Measurements from ENCODE around the gene MEF2C. TPM values are rescaled to one million over a fixed set of nuclear protein-coding genes. Genes with fewer than 3 reads are reported as not detected.
A peak's percentile ranks its signal among the peaks of the same experiment; 100 is the strongest.

The MEF2C gene
- polyA plus RNA-seq, 2 donors, result 1.6 to 1.7 TPM

DNA sequence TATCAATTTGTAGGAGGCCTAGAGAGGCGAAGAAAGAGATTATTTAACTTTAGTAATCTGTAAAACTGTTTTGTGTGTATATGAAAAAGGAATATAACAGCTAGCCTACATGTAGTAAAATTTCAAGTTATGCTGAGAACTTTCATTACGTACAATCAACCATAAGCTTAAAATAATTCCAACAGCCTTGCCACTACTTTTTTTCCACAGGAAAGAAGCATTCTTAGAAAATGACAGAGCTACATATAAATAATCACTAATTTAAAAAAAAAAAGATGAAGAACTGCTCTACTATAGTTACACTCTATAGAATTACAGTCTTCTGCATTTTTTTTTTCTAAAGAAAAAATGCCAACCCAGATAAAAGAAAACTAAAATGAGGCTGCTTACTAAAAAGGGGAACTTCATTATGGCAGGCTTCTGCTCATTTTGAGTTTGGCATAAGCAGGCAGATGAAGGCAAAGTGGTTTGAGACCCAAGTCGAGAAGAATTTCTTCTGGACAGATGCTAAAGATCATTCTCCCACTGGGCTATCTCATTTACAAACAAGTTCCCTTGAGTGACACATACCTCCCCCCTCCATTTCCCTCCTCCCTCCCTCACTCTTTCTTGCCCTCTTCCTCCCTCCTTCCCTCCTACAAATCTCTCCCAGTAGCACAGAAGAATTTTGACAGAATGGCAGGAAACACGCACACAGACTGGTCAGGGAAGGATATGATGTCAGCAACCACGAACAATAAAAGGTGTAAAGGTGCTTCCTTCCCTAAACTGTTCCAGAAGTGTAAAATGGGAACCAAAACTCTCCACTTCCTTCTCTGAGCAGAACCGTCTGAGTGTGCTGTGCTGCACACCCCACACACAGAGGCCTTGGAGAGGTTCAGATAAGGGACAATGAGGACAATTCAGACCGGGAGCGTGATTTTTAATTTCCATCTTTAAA, 56.1 kb downstream of the MEF2C start:
- 50% methylated on average over 8 of the region's 8 CpGs for WGBS, 2 donors
- H3K4me3 ChIP-seq (ENCODE audit: low read depth in 1 of 2, low read length in 2 of 2), result no peak overlapping the region
- H3K36me3 ChIP-seq (ENCODE audit: control insufficient read depth in 2 of 2, insufficient read depth in 2 of 2, low read length in 1 of 2), result no peaks in the 10 kb centered on the region

DNA sequence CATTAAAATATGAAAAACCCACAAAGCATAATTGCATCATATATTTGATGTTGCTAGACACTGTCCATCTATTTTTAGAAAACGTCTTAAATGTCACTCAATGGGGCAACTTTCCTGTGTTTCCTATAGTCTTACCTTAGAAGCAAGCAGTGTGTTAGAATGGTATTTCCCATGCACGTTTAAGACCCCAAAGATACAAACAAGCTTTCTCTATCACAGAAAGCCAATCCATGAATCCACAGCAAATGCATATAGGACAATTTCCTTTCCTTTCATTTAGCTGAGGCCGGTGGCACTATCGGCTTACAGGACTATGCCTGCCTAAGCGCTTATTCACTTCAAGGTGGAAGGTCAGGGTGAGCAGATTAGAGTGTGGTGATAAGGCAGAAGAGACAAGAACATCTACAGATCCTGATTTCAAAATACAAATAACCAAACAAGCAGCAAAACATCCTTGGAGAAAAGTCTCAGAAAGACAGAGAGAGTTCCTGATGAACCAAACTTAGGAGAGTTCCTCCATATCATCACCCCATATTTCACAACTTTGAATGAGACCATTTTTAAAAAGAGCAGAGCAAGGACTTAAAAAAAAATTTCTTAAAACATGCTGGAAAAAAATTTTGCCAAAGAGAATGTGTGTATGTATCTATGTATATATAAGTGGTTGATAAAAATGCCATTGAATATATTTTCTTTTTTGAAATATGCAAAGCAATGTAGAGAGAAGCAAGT, 57.2 kb downstream of the MEF2C start:
- no peaks in the 10 kb centered on the region for H3K36me3 ChIP-seq (ENCODE audit: control insufficient read depth in 2 of 2, insufficient read depth in 2 of 2, low read length in 1 of 2)
- 61 to 66% methylated on average over 5 of the region's 5 CpGs for WGBS, 2 donors
- no peaks in the 10 kb centered on the region for H3K27me3 ChIP-seq (ENCODE audit: control insufficient read depth in 1 of 2, insufficient read depth in 2 of 2, low read length in 2 of 2)
- H3K4me1 ChIP-seq (ENCODE audit: control insufficient read depth in 2 of 2, insufficient read depth in 2 of 2, low read length in 1 of 2), result no peaks in the 10 kb centered on the region
- H3K4me3 ChIP-seq (ENCODE audit: low read depth in 1 of 2, low read length in 2 of 2), result no peak overlapping the region
- H3K27ac ChIP-seq (ENCODE audit: low read depth in 2 of 2, low read length in 1 of 2), result peak overlapping the region in 1 of 2 donors; percentile 3
- no peaks in the 10 kb centered on the region for H3K9me3 ChIP-seq (ENCODE audit: control insufficient read depth in 2 of 2, insufficient read depth in 1 of 2, low read depth in 1 of 2, low read length in 1 of 2)

More for the DNA sequence above, 56.1 kb downstream of the MEF2C start:
- Histone ChIP-seq H3K27ac (ENCODE audit: low read depth in 2 of 2, low read length in 1 of 2) (peak overlapping the region in 1 of 2 donors; percentile 3), H3K27me3 (ENCODE audit: control insufficient read depth in 1 of 2, insufficient read depth in 2 of 2, low read length in 2 of 2) (no peaks in the 10 kb centered on the region), H3K4me1 (ENCODE audit: control insufficient read depth in 2 of 2, insufficient read depth in 2 of 2, low read length in 1 of 2) (no peaks in the 10 kb centered on the region), H3K9me3 (ENCODE audit: control insufficient read depth in 2 of 2, insufficient read depth in 1 of 2, low read depth in 1 of 2, low read length in 1 of 2) (no peaks in the 10 kb centered on the region)

DNA sequence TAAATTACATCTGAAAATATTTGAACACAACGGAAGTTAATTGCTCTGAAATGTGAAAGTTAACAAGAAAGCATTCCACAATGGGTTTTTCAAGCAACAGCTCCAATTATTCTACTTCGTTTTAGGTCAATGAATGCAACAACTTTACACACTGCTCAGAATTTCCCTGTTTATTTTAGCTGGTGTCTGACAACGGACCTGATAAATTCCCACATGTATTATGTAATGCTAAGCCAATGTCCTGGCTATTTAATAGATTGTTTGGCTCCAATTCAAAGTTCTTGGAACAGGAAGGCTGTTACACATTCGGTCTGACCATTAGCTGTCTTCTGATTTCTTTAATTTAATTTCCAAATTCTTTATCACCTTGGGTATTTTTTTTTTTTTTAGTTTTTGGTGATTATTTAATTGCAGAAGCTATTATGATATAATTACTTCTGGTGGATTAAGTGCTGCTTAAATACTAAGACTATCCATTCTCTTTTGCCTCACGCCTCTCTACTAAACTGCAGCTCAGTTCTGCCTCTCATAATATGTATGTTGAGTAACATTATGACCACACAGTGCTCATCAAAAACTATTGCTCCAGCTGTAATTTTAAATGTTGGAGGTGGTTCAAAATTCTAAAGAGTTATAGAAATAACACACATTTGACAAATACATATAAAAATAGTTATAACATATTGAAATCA, 57.9 kb downstream of the MEF2C start:
- H3K36me3 ChIP-seq (ENCODE audit: control insufficient read depth in 2 of 2, insufficient read depth in 2 of 2, low read length in 1 of 2), result no peaks in the 10 kb centered on the region
- no peak overlapping the region for H3K27ac ChIP-seq (ENCODE audit: low read depth in 2 of 2, low read length in 1 of 2)
- WGBS, 2 donors, result 20 to 21% methylated on average over 5 of the region's 5 CpGs
- no peaks in the 10 kb centered on the region for H3K27me3 ChIP-seq (ENCODE audit: control insufficient read depth in 1 of 2, insufficient read depth in 2 of 2, low read length in 2 of 2)
- H3K9me3 ChIP-seq (ENCODE audit: control insufficient read depth in 2 of 2, insufficient read depth in 1 of 2, low read depth in 1 of 2, low read length in 1 of 2), result no peaks in the 10 kb centered on the region
- no peaks in the 10 kb centered on the region for H3K4me1 ChIP-seq (ENCODE audit: control insufficient read depth in 2 of 2, insufficient read depth in 2 of 2, low read length in 1 of 2)
- no peak overlapping the region for H3K4me3 ChIP-seq (ENCODE audit: low read depth in 1 of 2, low read length in 2 of 2)

DNA sequence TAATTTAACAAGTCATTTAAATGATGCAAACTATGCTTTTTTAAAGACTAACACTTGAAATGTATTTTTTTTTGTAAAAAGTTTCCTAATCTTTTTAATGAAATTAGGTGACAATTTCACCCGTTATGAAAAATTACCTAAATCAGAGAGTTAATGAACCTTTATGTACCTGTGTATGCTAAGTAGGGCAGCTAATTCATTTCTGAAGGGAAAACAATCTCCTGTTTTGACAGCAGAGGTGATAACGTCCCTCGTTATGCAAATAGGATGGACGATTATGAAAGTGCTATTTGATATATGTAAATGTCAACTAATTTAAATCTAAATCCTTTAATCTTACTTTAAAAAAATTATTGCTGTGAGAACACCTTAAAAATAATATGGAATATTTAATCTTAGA, 58.8 kb downstream of the MEF2C start:
- H3K27ac ChIP-seq (ENCODE audit: low read depth in 2 of 2, low read length in 1 of 2), result no peak overlapping the region

DNA sequence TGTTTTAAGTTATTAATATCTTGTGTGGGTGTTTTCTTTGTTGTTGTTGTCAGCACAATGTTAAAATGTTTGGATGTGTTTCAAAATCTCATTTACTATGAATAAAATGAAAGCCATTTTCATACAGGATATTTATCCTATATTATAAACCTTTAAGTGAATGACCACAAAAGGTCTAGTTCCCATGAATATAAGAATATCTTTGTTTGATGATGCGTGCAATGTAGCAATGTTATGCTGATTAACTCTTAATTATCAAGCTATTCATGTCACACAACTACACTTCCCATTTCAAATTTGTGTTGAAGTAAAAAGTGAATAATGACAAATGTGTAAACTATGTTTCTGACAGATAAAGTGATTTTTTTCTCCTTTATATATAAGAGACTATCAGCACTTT, 59.8 kb downstream of the MEF2C start:
- no peaks in the 10 kb centered on the region for H3K4me1 ChIP-seq (ENCODE audit: control insufficient read depth in 2 of 2, insufficient read depth in 2 of 2, low read length in 1 of 2)
- H3K27me3 ChIP-seq (ENCODE audit: control insufficient read depth in 1 of 2, insufficient read depth in 2 of 2, low read length in 2 of 2), result no peaks in the 10 kb centered on the region
- no peak overlapping the region for H3K27ac ChIP-seq (ENCODE audit: low read depth in 2 of 2, low read length in 1 of 2)
- H3K36me3 ChIP-seq (ENCODE audit: control insufficient read depth in 2 of 2, insufficient read depth in 2 of 2, low read length in 1 of 2), result no peaks in the 10 kb centered on the region
- no peaks in the 10 kb centered on the region for H3K9me3 ChIP-seq (ENCODE audit: control insufficient read depth in 2 of 2, insufficient read depth in 1 of 2, low read depth in 1 of 2, low read length in 1 of 2)
- WGBS, 2 donors, result 78 to 94% methylated on average over 1 of the region's 1 CpG
- H3K4me3 ChIP-seq (ENCODE audit: low read depth in 1 of 2, low read length in 2 of 2), result no peak overlapping the region

More for the DNA sequence above, 58.8 kb downstream of the MEF2C start:
- 53 to 58% methylated on average over 4 of the region's 4 CpGs for WGBS, 2 donors
- H3K36me3 ChIP-seq (ENCODE audit: control insufficient read depth in 2 of 2, insufficient read depth in 2 of 2, low read length in 1 of 2), result no peaks in the 10 kb centered on the region
- H3K4me3 ChIP-seq (ENCODE audit: low read depth in 1 of 2, low read length in 2 of 2), result no peak overlapping the region
- no peaks in the 10 kb centered on the region for H3K9me3 ChIP-seq (ENCODE audit: control insufficient read depth in 2 of 2, insufficient read depth in 1 of 2, low read depth in 1 of 2, low read length in 1 of 2)
- no peaks in the 10 kb centered on the region for H3K27me3 ChIP-seq (ENCODE audit: control insufficient read depth in 1 of 2, insufficient read depth in 2 of 2, low read length in 2 of 2)
- H3K4me1 ChIP-seq (ENCODE audit: control insufficient read depth in 2 of 2, insufficient read depth in 2 of 2, low read length in 1 of 2), result no peaks in the 10 kb centered on the region

DNA sequence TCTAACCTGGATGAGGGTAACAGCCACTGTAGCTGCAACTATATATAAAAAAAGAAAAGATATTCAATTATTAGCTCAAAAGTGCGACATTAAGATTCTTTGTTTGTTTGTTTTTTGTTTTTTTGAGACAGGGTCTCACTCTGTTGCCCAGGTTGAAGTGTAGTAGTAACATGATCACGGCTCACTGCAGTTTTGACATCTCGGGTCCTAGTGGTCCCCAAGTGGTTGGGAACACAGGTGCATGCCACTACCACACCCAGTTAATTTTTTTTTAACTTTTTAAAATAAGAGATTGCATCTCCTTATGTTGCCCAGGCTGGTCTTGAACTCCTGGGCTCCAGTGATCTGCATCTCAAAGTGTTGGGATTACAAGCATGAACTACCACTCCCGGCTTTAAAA, 61.8 kb downstream of the MEF2C start:
- Histone ChIP-seq H3K27me3 (ENCODE audit: control insufficient read depth in 1 of 2, insufficient read depth in 2 of 2, low read length in 2 of 2) (no peaks in the 10 kb centered on the region), H3K9me3 (ENCODE audit: control insufficient read depth in 2 of 2, insufficient read depth in 1 of 2, low read depth in 1 of 2, low read length in 1 of 2) (no peaks in the 10 kb centered on the region), H3K36me3 (ENCODE audit: control insufficient read depth in 2 of 2, insufficient read depth in 2 of 2, low read length in 1 of 2) (no peaks in the 10 kb centered on the region), H3K4me1 (ENCODE audit: control insufficient read depth in 2 of 2, insufficient read depth in 2 of 2, low read length in 1 of 2) (no peaks in the 10 kb centered on the region), H3K27ac (ENCODE audit: low read depth in 2 of 2, low read length in 1 of 2) (no peak overlapping the region), H3K4me3 (ENCODE audit: low read depth in 1 of 2, low read length in 2 of 2) (no peak overlapping the region)
- 89 to 92% methylated on average over 4 of the region's 4 CpGs for WGBS, 2 donors

DNA sequence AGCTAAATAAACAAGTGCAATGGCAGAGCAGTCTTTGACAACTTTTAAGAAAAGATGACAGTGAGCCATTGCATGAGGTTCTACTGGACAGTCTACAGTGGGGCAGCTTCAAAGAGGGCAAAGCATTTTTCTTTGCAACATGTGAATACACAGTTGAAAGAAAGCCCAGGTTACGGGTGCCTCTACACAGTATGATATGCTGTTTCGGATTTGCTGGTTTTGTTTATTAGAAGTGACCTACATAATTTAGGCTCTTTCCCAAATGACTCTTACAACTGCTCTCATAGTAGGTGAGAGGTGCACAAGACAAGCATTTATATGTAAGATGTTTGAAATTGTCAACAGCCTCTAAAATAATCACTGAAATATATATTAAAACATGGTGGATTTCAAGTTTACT, 62.4 kb downstream of the MEF2C start:
- no peak overlapping the region for H3K27ac ChIP-seq (ENCODE audit: low read depth in 2 of 2, low read length in 1 of 2)
- no peaks in the 10 kb centered on the region for H3K9me3 ChIP-seq (ENCODE audit: control insufficient read depth in 2 of 2, insufficient read depth in 1 of 2, low read depth in 1 of 2, low read length in 1 of 2)
- WGBS, 2 donors, result 83 to 92% methylated on average over 2 of the region's 2 CpGs
- H3K4me3 ChIP-seq (ENCODE audit: low read depth in 1 of 2, low read length in 2 of 2), result no peak overlapping the region
- H3K4me1 ChIP-seq (ENCODE audit: control insufficient read depth in 2 of 2, insufficient read depth in 2 of 2, low read length in 1 of 2), result no peaks in the 10 kb centered on the region
- no peaks in the 10 kb centered on the region for H3K36me3 ChIP-seq (ENCODE audit: control insufficient read depth in 2 of 2, insufficient read depth in 2 of 2, low read length in 1 of 2)
- H3K27me3 ChIP-seq (ENCODE audit: control insufficient read depth in 1 of 2, insufficient read depth in 2 of 2, low read length in 2 of 2), result no peaks in the 10 kb centered on the region

DNA sequence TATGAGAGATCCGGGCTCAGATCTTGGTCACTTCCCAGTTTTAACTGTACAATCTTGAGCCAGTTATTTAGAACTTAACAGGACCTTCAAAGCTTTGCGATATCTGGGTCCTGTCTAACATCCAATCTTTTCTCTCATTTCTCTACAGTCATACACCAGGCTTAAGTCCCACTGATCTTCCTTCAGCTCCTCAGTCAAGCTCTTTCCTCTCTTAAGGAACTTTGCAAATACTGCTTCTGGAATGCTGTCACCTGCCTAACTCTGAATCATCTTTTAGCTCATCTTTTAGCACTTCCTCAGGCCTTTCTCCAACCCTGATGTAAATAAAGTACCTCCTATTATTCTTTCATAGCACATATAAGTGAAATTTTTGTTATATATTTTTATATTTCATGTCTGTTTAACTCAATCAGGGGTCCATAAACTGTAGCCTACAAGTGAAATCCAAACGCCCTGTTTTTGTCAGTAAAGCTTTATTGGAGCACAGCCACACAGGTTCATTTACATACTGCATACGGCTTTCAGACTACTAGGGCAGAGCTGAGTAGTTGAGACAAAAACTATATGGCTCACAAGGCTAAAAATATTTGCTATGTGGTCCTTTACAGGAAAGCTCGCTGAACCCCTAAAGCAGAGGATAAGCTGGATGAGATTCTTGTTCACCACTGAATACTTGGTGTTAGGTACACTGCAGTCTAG, 63.5 kb downstream of the MEF2C start:
- Histone ChIP-seq H3K36me3 (ENCODE audit: control insufficient read depth in 2 of 2, insufficient read depth in 2 of 2, low read length in 1 of 2) (no peaks in the 10 kb centered on the region), H3K4me3 (ENCODE audit: low read depth in 1 of 2, low read length in 2 of 2) (no peak overlapping the region), H3K9me3 (ENCODE audit: control insufficient read depth in 2 of 2, insufficient read depth in 1 of 2, low read depth in 1 of 2, low read length in 1 of 2) (no peaks in the 10 kb centered on the region), H3K4me1 (ENCODE audit: control insufficient read depth in 2 of 2, insufficient read depth in 2 of 2, low read length in 1 of 2) (no peaks in the 10 kb centered on the region), H3K27me3 (ENCODE audit: control insufficient read depth in 1 of 2, insufficient read depth in 2 of 2, low read length in 2 of 2) (no peaks in the 10 kb centered on the region), H3K27ac (ENCODE audit: low read depth in 2 of 2, low read length in 1 of 2) (no peak overlapping the region)
- 77 to 78% methylated on average over 5 of the region's 5 CpGs for WGBS, 2 donors

DNA sequence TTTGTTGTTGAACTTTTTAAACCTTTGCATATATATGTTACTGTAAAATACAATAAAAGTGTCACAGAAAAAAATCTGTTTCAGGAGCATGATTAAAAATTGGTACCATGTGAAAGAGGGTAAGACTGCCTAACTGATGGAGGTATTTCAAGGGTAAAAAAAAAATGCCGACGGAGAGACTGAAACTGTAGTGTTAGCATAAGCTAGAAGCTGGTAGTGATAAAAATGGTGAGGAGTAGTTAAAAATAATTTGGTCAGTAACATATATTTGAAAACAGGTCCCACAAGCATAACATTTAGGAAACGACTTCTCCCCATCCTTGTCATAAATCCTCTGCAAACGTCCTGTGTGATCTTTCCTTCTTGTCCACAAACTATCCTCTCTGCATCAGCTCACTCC, 64.7 kb downstream of the MEF2C start:
- Histone ChIP-seq H3K9me3 (ENCODE audit: control insufficient read depth in 2 of 2, insufficient read depth in 1 of 2, low read depth in 1 of 2, low read length in 1 of 2) (no peaks in the 10 kb centered on the region), H3K4me1 (ENCODE audit: control insufficient read depth in 2 of 2, insufficient read depth in 2 of 2, low read length in 1 of 2) (no peaks in the 10 kb centered on the region), H3K27ac (ENCODE audit: low read depth in 2 of 2, low read length in 1 of 2) (no peak overlapping the region), H3K27me3 (ENCODE audit: control insufficient read depth in 1 of 2, insufficient read depth in 2 of 2, low read length in 2 of 2) (no peaks in the 10 kb centered on the region), H3K4me3 (ENCODE audit: low read depth in 1 of 2, low read length in 2 of 2) (no peak overlapping the region), H3K36me3 (ENCODE audit: control insufficient read depth in 2 of 2, insufficient read depth in 2 of 2, low read length in 1 of 2) (no peaks in the 10 kb centered on the region)
- 74 to 80% methylated on average over 4 of the region's 4 CpGs for WGBS, 2 donors
